Measurements from ENCODE around the gene METTL2B.

DNA sequence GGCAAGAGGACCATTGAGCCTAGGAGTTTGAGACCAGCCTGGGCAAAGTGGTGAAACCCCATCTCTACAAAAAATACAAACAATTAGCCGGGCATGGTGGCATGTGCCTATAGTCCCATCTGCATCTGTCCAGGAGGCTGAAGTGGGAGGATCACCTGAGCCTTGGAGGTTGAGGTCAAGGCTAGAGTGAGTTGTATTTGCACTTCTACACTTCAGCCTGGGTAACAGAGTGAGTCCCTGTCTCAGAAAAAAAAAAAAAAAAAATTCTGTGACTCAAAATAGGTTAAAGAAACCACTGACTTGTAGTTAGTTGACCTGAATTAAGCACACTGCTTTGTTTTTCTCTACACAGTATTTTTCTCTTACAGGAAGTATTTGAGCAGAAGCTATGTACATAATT, 74.4 kb downstream of the METTL2B start:
- TF ChIP-seq, protein P1, sequence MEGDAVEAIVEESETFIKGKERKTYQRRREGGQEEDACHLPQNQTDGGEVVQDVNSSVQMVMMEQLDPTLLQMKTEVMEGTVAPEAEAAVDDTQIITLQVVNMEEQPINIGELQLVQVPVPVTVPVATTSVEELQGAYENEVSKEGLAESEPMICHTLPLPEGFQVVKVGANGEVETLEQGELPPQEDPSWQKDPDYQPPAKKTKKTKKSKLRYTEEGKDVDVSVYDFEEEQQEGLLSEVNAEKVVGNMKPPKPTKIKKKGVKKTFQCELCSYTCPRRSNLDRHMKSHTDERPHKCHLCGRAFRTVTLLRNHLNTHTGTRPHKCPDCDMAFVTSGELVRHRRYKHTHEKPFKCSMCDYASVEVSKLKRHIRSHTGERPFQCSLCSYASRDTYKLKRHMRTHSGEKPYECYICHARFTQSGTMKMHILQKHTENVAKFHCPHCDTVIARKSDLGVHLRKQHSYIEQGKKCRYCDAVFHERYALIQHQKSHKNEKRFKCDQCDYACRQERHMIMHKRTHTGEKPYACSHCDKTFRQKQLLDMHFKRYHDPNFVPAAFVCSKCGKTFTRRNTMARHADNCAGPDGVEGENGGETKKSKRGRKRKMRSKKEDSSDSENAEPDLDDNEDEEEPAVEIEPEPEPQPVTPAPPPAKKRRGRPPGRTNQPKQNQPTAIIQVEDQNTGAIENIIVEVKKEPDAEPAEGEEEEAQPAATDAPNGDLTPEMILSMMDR (IDR thresholded peaks at IDR 0.05): no peak
- TF ChIP-seq EZH2 (IDR thresholded peaks at IDR 0.05; ENCODE audit: borderline replicate concordance, insufficient read depth, low read depth, low read length, poor library complexity, severe bottlenecking): no peak

Measured in B cell (primary cell).